Panc1 (cell line): ENCODE measurements around the gene ZDHHC11. TPM values are rescaled to one million over a fixed set of nuclear protein-coding genes. Genes with fewer than 3 reads are reported as not detected.

Experiments used
- ATAC-seq: fragments of 200-7000 bp; cut with Tn5 transposase; 2 replicates; pipeline ENCODE4 v1.9.1; 2020; ENCODE audit warnings: mild to moderate bottlenecking, moderate library complexity
- BruUV-seq: library from RNA; stranded (reverse); fragments of 400-500 nt; replicated peaks from 2 replicates; lab custom pipeline; 2021; lab: Mats Ljungman, UMichigan
- CTCF ChIA-PET: fragments of 300-600 bp; sonication (Branson Sonifier 250); formaldehyde crosslinking; loops from one replicate; lab custom pipeline; 2022; ENCODE audit warnings: antibody characterized with exemption; lab: Charles Lee
- POLR2A ChIA-PET: fragments of 300-600 bp; sonication (Branson Sonifier 250); formaldehyde crosslinking; loops from one replicate; lab custom pipeline; 2022; ENCODE audit warnings: antibody characterized with exemption; lab: Charles Lee
- DNase-seq: peaks from one replicate; pipeline ENCODE4 v3.0.0-alpha.2; 2010; ENCODE audit warnings: low read depth, low spot score
- H3K27ac ChIP-seq: 2 replicates; pipeline ENCODE4 v1.5.1; 2011; ENCODE audit warnings: mild to moderate bottlenecking, low read length, inconsistent platforms
- H3K27me3 ChIP-seq: fragments of 200-500 bp; sonication (Bioruptor generic); 2 replicates; pipeline ENCODE4 v1.6.0; 2014; ENCODE audit warnings: low read length, inconsistent platforms; ENCODE audit not compliant: control insufficient read depth, insufficient read depth
- H3K36me3 ChIP-seq: fragments of 200-500 bp; sonication (Bioruptor generic); 2 replicates; pipeline ENCODE4 v1.5.1; 2014; ENCODE audit warnings: inconsistent platforms, mild to moderate bottlenecking, low read length, moderate library complexity; ENCODE audit not compliant: control insufficient read depth, insufficient read depth
- H3K4me1 ChIP-seq: 2 replicates; pipeline ENCODE4 v1.5.1; 2011; ENCODE audit warnings: inconsistent platforms, mild to moderate bottlenecking, low read length, moderate library complexity; ENCODE audit not compliant: control insufficient read depth, insufficient read depth
- H3K4me3 ChIP-seq, 2 experiments: 2 replicates each; pipeline ENCODE4 v1.5.1; 2011 to 2012; ENCODE audit warnings: low read depth in 2 of 2, low read length in 2 of 2, mild to moderate bottlenecking in 2 of 2, inconsistent platforms in 1 of 2, moderate library complexity in 1 of 2
- H3K9me3 ChIP-seq: fragments of 200-500 bp; sonication (Bioruptor generic); 2 replicates; pipeline ENCODE4 v1.5.1; 2014; ENCODE audit warnings: low read depth, mild to moderate bottlenecking, inconsistent platforms, low read length, moderate library complexity; ENCODE audit not compliant: control insufficient read depth, insufficient read depth
- CTCF ChIP-seq: fragments of 450-650 bp; IDR thresholded peaks from 2 replicates; pipeline ENCODE4 v1.5.1; 2017; ENCODE audit warnings: mild to moderate bottlenecking
- POLR2AphosphoS5 ChIP-seq: IDR thresholded peaks from 2 replicates; pipeline ENCODE4 v1.6.1; 2012; ENCODE audit warnings: mild to moderate bottlenecking, low read depth, low read length, moderate library complexity
- SIN3A ChIP-seq: IDR thresholded peaks from 2 replicates; pipeline ENCODE4 v1.6.1; 2012; ENCODE audit warnings: low read depth, mild to moderate bottlenecking, low read length, moderate library complexity, borderline replicate concordance; ENCODE audit not compliant: insufficient read depth
- TCF7L2 ChIP-seq: IDR thresholded peaks from 2 replicates; pipeline ENCODE4 v1.6.1; 2011; ENCODE audit warnings: mild to moderate bottlenecking, low read depth, low read length, inconsistent platforms
- in situ Hi-C: cut with HindIII; loops from 2 replicates; pipeline ENCODE4 v1.10.0; 2016; ENCODE audit warnings: low sequenced_read_pairs, low pct_unique_long_range_greater_than_20kb
- intact Hi-C: fragments of 100-400 bp; cut with micrococcal nuclease; formaldehyde crosslinking; loops from one replicate; pipeline ENCODE4 v1.10.0; 2022; ENCODE audit not compliant: unreplicated experiment
- total RNA-seq: library from RNA; stranded (reverse); gene quantifications from one replicate; pipeline ENCODE4 v1.2.1, GENCODE V29; 2021; ENCODE audit not compliant: unreplicated experiment
- TF ChIP-seq, protein P1 (sequence below), 2 experiments: IDR thresholded peaks; 2 replicates each; pipeline ENCODE4 v1.6.1; 2011 to 2012; ENCODE audit warnings: low read depth in 2 of 2, control low read depth in 1 of 2, low read length in 1 of 2, mild to moderate bottlenecking in 1 of 2, moderate library complexity in 1 of 2; ENCODE audit not compliant: insufficient read depth in 1 of 2

Gene ZDHHC11
- total RNA-seq, 1 experiment from 2014 or later, result 3.0 TPM

DNA sequence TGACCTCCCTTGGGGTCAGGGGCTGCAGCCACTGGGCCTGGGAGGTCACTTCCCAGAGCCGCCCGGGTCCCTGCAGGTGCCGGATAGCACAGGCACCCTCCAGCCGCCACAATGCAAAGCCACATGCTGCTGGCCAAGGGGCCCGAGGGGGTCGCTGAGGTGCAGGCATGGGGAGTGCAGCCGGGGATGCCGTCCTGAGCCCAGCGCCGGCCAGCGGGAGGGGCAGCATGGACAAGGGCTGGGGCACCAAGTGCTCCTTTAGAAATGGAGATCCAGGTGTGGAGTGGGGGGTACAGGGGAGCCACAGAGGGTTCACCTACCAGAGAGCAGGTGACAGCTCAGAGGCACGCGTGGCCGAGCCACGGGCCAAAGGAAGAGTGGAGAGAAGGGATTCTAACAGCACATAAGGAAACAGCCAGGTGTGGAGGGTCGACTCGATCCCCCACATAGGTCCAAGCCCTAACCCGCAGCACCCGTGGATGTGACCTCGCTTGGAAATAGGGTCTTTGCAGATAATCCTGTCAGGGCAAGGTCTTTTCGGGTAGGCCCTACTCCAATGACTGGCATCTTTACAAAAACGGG is 90.9 kb downstream of the ZDHHC11 start:
- DNase-seq, result no peak
- intact Hi-C loops, result no loop called here
- Histone ChIP-seq H3K4me3 (no peak overlapping the region), H3K4me1 (peaks cover 8% of the 10 kb centered on the region; the same call in 1 of the 2 replicates), H3K27ac (no peak overlapping the region), H3K36me3 (no peaks in the 10 kb centered on the region), H3K27me3 (no peaks in the 10 kb centered on the region), H3K9me3 (no peaks in the 10 kb centered on the region)
- no TSS peak for BruUV-seq
- in situ Hi-C loops, result no loop called here
- CTCF ChIA-PET, result no interaction called here
- TF ChIP-seq CTCF (no peak), SIN3A (no peak), TCF7L2 (no peak), POLR2AphosphoS5 (no peak)
- TF ChIP-seq, protein P1, sequence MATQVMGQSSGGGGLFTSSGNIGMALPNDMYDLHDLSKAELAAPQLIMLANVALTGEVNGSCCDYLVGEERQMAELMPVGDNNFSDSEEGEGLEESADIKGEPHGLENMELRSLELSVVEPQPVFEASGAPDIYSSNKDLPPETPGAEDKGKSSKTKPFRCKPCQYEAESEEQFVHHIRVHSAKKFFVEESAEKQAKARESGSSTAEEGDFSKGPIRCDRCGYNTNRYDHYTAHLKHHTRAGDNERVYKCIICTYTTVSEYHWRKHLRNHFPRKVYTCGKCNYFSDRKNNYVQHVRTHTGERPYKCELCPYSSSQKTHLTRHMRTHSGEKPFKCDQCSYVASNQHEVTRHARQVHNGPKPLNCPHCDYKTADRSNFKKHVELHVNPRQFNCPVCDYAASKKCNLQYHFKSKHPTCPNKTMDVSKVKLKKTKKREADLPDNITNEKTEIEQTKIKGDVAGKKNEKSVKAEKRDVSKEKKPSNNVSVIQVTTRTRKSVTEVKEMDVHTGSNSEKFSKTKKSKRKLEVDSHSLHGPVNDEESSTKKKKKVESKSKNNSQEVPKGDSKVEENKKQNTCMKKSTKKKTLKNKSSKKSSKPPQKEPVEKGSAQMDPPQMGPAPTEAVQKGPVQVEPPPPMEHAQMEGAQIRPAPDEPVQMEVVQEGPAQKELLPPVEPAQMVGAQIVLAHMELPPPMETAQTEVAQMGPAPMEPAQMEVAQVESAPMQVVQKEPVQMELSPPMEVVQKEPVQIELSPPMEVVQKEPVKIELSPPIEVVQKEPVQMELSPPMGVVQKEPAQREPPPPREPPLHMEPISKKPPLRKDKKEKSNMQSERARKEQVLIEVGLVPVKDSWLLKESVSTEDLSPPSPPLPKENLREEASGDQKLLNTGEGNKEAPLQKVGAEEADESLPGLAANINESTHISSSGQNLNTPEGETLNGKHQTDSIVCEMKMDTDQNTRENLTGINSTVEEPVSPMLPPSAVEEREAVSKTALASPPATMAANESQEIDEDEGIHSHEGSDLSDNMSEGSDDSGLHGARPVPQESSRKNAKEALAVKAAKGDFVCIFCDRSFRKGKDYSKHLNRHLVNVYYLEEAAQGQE (IDR thresholded peaks at IDR 0.05; ENCODE audit: insufficient read depth in 1 of 2, low read depth in 2 of 2, low read length in 1 of 2), result no peak
- POLR2A ChIA-PET, result no interaction called here
- ATAC-seq, result no peak

- intact Hi-C loops (no loop called here), in situ Hi-C loops (no loop called here)
- no peak overlapping the region for H3K4me3 ChIP-seq
- peak; percentile 60 for ATAC-seq
- ChIA-PET POLR2A (no interaction called here), CTCF (no interaction called here)
- no peaks in the 10 kb centered on the region for H3K9me3 ChIP-seq
- peaks cover 8% of the 10 kb centered on the region; the same call in 1 of the 2 replicates for H3K4me1 ChIP-seq
- DNase-seq, result no peak
- H3K27ac ChIP-seq, result no peak overlapping the region
- BruUV-seq, result no TSS peak
- TF ChIP-seq SIN3A, result no peak
- no peak for TF ChIP-seq POLR2AphosphoS5
- no peak for TF ChIP-seq CTCF
- no peaks in the 10 kb centered on the region for H3K36me3 ChIP-seq
- no peaks in the 10 kb centered on the region for H3K27me3 ChIP-seq
Observed at GRCh38 chr5:759111-759751, 91.6 kb downstream of the ZDHHC11 start.
